T-helper 9 cell (primary cell): Measurements from ENCODE around the gene S100PBP.

Source experiments
- DNase-seq: peaks from one replicate; pipeline ENCODE4 v3.0.0-alpha.2; 2020

S100PBP gene

DNA sequence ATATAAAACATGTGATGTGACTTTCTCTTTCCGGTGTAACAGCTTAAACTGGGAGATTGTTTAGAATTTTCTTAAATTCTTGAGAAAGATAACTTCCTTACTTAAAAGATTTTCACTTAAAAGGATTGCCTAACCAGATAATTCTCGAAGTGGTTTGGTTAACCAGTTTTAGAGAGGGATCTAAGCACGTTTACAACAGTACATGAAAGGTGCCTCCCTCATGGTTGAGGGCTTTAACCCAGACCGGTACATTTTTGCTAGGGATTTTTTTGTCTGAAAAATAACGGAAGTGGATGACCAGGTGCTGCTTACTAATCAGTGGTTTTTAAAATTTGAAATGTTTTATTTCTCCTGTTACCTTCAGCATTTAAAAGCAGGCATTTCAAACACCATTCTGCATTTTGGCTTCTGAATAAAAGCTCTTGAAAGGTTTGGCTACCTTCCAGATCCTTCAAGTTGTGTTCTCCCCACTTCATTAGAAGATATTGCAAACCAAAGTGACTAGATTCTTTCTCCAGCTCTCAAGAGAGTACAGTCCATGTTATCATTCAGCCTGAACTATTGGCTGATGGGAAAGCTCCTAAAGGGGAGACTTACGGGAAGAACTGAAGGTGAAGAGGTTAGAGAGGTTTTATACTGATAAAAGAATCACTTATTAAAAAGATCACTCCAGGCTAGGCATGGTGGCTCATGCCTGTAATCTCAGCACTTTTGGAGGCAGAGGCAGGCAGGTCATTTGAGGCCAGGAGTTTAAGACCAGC, 12.8 kb downstream of the S100PBP start:
- DNase-seq: no peak

DNA sequence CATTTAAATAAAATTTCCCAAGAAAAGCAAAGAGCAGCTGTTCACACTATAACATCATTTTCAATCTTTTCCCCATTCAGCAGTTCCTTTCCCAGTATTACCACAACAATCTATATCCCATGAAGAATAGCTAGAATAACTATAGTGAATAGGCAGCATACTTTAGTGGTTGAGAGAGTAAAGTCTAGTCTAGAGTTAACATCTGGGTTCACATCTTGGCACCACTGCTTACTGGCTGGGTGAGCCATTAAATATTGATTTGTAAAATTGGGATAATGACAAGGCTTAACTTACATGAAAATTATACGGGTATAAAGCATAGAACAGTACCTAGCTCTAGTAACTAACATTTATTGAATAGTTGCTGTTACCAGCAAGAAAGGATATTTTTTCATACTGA, 14.4 kb downstream of the S100PBP start:
- no peak for DNase-seq

DNA sequence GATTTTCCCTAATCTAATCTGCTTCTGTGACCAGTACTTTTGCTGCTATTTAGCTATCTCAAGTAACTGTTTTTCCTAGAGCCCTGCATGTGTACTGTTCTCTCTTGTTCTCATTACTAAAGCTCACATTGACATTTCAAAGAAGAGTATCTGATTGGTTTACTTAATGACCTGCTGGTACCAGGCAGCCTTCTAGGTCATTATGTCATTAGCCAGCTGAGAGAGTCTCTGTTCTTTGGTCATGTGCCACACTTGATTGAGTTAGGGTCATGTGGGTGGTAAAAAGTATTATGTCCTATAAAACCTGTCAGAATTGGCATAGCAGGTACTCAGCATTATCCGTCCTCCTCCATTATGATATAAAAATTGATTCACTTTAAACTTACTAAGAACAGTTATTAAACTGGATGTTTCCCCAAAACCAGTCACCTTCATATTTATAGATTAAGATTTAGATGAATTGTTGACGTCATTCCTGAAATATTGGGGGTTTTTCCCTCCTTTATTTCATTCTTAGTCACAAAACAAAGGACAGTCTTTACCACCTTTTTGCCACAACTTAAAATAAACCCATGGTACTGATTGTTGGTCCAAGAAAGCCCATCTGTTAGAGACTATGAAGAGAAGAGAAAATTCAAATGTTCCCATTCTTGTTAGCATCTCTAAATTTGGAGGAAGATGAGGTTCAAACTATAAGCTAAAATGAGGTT, 31.1 kb downstream of the S100PBP start:
- DNase-seq: no peak

DNA sequence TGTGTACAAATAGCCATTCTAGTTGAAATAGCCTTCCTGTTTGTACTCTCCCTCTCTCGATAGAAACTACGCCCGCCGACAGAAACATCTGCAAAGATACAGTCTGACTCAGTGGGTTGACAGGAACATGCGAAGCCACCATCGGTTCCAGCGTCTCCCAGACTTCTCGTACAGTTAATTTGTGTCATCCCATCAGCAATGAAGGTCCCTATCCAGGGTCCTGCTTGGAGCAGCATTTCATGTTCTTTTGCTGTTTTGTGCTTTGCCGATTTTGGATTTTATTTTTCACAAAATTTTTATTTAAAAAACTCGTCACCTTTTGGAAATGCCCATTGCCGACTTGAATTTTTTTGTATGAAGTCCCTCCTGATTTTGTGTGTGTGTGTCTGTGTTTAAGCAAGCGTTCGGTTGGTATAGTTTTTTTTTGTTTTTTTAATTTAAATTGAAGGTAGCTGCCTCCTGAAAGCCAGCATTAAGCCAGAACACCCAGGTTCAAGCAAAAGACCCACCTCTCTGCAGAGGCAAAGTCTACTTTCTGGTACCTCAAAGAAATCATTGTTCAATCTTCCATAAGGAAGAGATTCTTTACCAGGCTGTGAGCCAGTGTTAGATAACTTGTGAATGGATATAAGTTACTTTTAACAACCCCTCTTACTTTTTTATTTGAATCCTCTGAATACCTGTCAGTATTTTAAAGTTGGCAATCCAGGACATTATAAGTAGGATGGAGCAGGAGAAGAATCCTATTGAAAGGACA, 38.6 kb downstream of the S100PBP start:
- DNase-seq: no peak

DNA sequence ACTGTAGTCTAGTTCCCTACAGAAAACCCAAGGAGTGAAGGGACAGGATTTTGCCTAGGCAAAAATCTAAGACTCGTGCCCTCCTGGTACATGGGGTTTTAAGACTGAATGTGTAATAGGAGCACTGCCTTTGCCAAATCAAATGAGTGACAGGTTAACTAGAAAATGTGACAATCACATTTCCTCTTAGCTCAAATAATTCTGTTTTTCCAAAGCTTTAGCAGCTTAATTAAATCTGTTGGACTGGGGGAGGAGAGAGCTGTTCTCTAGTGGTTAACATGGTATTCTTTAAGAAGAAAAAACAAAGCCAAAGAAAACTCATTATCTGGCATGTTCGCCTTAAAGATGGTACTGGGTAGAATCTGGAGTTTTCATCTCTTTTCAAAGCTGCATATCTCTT, 40.7 kb downstream of the S100PBP start:
- DNase-seq: no peak

DNA sequence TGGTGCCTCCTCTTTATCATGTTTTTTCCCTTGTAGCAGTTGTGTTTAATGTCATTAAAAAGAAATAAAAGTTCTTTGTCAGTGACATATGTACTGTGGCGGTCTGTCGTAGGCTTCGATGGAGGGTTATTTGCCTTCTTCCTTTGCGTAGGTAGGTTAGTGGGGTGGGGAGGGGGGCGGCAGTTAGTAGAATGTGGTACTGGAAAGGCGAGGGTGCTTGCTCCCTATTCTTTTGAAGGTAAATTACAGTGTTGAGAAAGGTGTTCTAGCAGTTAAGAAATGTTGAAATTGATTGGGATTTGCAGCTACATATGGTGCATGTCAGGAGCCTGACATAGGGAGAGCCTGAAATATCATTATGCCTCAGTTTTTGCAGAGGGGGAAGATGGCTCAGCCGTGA, 41.3 kb downstream of the S100PBP start:
- DNase-seq: no peak

DNA sequence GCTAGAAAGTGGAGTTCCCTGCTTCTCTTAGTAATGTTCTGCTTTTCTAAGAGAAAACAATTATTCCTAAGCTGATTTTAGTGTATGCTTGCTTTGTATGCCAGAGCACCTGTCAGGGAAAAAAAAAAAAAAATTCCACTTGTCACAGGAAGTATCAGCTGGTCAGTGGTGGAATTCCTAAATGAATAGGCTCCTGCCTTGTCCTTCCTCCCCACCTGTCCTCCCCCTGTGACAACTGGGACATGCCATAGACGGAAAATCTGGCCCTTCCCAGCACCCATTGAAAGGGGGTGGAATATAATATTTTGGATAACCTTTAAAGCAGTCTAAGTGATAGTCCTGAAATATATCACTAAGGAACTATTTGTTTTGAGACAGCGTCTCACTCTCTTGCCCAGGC, 42.5 kb downstream of the S100PBP start:
- DNase-seq: no peak

DNA sequence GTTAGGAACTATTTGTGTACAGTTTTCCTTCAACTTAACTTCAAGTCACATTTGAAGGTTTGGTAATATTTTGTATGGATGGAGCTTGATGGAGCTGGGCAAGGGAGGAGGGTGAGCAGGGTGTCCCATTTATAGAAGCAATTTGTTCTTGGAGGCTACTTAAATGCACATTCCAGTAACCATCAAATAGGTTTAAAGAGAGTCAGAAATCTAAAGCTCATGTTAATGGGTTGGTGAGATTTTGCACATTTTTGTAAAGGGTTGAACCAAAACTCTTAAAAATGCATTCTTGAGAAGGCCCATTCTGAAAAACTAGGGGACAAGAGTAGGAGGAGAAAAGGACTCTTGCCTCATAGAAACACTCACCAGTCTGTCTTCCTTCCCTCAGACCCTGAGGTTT, 43.1 kb downstream of the S100PBP start:
- no peak for DNase-seq

DNA sequence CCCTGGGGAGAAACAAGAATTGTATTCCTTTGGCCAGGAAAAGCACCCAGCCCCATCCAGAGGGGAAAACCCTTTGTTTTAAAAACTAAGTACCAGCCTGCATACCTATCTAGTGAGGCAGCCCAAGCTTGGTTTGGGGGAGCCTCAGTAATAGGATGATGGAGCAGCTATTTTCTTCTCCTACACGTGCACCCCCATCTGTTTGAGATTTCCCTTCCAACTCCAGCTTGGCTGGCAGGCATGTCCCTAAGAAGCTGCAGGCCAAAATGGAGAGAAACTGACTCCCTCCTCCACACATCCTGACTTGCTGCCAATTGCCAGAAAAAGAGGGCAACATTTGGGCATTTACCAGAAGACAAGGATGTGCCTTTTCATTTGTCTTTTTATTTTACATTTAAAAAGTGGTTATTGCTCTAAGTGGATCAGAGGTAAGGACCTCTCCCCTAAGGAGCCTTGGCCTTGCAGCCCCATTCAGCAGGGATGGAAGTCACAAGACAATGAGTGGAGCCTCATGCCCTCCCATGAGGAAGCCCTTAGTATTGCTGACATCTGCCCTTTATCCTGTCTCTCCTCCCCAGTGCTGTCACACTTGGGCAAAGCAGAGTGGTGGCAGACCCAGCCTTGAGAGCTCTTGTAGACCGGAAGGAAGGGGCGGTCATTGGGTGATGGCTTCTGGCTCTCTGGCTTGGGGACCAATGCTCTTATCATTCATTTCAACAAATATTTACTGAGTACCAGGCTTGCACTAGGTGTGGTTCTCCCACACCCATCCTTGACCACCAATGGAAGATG, 44.6 kb downstream of the S100PBP start:
- DNase-seq: no peak

DNA sequence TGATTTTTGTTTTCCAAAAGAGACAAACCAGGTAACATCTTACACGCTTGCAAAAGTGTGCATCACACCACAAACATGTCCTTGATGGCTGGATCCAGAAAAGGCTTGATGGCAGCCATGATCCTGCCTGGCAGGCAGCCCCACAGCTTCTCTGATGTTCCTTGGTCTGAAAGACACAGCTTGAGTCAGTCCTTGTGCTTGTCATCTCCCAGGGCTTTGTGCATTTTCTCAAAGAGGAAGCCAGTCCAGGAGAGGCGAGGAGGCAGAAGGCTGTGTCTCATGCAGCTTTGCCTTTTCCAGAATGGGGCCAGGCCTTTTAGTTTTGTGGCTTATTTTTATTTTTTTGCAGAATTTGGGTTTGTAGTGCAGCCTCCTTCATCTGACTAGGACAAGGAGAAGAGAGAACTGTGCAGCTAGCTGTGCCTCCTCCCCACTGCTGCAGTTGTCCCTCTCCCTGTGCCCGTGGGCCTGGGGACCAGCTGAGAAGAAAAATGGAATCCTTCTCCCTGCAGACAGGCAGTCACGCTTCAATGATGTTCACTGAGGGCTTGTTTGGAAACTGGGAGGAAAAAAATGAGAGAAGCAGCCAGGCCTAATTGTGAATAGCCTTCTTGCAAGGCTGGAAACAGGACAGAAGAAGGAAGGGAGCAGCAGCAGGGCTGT, 45.9 kb downstream of the S100PBP start:
- no peak for DNase-seq

DNA sequence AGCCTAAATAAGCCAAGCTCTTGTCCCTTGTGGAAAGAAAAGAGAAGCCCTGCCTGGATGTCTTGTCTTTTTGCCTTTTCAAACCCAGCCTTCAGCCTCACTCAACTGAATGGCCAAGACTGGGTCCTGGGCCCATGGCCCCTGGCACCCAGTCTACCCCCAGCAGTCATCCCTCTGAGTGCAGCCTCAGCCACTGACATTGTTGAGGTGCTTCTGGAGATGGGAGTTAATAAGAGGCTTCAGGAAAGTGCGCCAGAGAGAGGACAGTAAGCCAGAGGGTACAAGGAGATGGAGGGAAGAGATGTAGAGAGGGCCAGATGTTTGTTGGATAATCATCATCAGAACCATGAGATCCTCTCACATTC, 46.4 kb downstream of the S100PBP start:
- no peak for DNase-seq

DNA sequence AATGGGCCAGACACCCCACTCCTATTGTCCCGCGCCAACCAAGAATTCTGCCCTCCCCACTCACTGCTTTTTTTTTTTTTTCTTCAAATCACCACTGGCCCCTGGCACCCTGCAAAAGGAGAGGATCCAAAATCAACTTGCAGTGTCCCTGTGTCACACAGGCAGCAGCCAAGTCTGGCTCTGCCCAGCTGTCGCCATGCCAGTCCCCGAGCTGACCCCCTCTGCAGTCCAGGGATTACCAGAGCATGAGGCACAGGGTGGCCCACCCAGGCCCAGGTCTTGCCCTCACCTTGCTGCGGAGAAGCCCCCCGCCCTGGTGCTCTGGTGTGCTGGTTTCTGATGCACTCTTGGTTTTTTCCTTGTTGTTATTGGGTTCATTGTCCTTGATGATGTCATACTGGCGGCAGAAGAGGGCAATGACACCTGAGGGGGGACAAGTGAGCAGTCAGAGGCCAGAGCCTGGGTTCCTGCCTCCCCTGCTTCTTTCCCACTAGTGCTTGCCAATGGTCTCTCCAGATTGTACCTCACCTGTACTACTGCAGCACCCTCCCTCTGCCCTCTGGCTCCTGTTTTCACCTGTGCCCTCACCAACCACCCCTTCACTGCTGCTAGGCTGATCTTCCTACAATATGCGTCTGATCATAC, 47.0 kb downstream of the S100PBP start:
- no peak for DNase-seq

DNA sequence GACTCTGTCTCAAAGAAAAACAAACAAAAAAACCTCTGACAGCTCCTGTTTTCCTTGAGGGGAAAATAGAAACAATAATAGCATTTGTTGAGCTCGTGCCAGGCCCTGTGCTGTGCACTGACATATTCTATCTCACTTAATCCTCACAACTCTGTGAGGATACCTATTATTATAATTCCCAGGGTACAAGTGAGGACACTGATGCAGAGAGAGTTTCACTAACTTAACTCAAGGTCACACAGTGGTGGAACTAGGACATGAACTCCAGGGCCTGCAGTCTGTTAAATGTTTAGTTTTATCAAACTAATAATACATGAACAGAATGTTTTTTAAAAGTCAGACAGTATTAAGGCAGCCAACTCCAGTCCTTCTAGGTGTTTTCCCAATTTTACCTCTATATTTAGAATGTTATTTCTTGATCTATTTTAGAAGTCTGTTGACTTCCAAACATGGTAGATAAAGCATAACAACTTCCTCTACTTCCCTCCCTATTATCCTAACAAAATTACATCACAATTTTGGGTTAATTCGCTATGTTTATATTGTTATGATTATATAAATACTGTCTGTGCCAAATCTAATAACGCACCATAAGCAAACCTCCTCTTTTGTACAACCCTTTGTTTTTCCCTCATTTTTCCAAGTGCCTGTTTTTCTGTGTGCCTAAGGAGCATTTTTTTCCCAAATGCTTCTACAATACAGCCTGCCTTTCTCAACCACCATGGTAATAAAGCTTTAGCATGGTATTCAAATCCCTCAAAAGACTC, 48.4 kb downstream of the S100PBP start:
- no peak for DNase-seq

DNA sequence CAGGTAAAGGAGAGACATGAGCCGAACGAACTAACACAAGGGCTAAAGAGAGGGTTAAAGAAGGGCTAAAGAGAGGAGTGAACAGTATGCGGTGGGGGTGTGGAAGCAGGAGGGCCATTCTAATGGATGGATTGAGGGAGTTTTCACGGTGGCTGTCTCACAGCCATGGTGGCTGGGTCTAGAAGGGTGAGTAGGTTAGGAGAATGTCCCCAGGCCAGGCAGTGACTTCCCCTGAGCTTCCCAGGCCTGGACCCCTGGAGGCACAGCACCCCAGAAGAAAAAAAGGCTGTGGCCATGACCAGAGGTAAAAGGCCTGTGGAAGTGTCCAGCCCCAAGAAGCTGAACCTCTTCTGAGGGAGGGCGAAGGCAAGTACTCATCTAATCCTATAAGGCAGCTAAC, 49.7 kb downstream of the S100PBP start:
- DNase-seq: no peak

DNA sequence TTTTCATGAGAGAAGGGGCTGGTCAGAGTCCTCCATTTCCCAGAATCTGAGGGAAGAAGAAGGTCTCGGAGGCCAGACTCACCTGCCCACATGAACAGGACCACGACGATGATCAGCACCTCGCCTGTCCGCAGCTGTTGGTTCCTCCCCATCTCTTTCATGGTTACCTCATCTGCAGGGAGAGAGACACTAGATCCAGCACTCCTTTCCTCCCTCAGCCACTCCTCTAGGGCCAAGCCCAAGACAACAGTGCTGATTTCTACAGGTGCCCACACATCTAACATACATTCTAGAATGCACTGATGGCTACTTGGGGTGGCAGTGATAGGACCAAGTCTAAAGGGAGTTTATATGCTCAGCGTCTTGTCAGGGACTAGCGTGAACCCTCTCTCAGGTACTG, 50.2 kb downstream of the S100PBP start:
- DNase-seq: no peak

DNA sequence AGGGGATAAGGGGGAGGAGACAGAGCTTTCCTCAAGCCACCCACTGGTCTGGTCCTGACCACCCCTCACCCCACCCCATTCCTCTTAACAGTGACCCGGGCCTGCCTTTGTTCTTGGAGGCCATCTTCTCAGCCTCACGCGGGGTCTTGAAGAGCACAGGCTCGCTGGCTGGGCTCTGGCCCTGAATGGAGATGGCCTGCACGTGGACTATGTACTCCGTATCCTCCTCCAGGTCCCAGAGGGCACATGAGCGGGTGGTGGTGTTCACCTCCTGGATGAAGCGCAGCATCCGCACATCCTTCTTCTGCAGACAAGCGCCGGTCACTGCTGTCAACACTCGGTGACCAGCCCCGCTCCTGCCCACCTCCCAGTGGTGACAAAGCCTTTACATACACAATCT, 50.6 kb downstream of the S100PBP start:
- DNase-seq: no peak

DNA sequence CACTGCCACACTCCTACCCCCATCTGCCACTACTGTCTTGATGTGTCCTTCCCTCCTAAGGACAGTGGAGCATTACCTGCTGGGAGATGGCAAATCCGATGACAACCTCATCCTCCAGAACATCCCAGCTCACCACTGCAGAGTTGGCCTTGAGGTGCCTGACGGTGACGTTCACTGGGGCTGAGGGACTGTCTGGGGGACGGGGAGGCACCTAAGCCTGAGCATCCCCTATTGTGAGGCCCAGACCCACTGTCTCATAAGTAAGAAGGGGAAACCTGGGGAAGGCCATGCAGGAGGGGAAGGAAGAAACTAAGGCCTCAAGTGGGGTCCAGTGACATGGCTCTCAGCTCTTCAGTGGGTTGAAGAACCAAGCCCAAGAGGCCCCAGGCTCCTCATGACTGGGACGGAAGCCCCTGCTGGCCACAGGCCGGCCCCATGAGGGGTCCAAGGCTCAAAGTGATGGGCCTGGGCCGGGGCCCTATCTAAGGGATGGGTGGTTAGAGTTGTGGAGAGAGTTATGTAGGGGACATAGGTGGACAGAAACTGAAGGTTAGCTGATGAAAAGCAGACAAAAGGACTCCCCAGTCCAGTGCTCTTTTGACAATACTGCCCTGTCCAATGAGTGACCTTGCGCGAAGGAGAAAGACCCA, 51.5 kb downstream of the S100PBP start:
- DNase-seq: no peak

DNA sequence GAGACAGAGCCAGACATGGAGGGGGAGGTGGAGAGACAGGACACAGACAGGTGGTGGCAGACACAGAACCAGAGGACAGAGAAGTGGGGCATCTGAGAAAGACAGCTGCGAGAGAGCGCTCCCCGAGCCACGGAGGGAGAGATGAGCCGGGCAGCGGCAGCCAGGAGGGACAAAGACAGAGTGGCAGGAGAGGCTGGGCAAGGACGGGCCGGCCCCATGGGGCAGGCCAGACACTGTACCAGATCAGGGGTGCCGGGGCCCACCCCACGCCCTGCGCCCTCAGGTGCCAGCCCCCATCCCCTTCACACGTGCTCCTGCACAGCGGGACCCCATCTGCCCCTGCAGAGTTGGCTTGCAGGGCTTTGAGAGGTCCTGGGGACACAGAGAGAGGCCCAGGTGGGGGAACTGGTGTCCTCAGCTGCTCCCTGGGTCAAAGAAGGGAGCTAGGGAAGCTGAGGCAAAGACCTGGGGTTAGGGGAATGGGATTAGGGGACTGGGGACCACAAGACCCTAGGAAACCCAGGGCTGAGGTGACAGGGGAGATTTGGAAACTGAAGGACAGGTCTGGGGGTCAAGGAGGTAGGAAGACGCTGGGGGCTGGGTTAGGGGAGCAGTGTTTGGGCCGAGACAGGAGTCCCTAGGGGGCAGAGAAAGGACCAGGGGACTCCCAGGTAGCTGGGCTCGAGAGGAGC, 52.6 kb downstream of the S100PBP start:
- no peak for DNase-seq

DNA sequence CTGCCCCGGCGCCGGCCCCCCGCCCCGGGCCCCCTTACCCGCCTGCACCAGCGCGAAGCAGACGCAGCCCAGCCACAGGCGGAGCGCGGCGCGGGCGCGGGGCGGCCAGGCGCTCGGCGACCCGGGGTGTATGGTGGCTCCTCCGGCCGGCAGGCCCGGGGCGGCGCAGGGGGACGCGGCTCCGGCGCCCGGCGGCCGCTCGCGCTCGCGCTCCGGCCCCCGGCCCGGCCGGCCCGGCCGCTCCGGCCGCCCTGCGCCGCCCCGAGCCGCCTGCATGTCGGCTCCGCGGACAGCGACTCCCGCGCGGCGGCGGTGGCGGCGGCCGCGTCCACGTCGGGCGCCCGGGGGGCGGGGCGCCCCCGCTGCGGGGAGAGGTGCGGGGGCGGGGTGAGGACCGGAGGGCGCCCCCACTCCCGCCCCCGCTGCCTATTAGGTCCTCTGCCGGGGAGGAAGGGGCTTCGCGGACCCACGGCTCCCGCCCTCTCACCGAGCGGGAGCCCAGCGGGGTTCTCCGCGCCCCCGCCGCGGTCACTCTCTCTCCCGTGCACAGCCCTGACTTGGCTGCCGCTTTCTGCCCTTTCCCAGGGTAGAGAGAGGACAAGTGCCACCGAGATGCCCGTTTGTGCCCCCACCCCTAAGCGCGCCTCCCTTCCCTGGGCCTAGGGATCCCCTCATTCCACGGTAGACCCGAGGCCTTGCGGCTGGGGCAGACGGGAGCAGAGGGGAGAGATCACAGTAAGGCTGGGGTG, 53.3 kb downstream of the S100PBP start, which contains the start of gene FNDC5:
Gene FNDC5 (minus strand): TSS at position 298 of the 749 bp plus-strand sequence.
- no peak for DNase-seq
